HepG2 (cell line): Measurements from ENCODE around the gene SIX5.

Source experiments
- FOXK2 ChIP-seq: fragments of 450-650 bp; IDR thresholded peaks from 2 replicates; pipeline ENCODE4 v1.6.1; 2016
- MAZ ChIP-seq, 2 experiments: sonication (generic) in 1 of 2; formaldehyde crosslinking in 1 of 2; IDR thresholded peaks; 2 replicates each; pipeline versions ENCODE4 v1.5.0 to v1.6.1; 2012 to 2020; ENCODE audit warnings: low read depth in 2 of 2, mild to moderate bottlenecking in 2 of 2, borderline replicate concordance in 1 of 2, improper control_type of control experiment in 1 of 2, low read length in 1 of 2, missing genetic modification reagents in 1 of 2, moderate library complexity in 1 of 2
- MYC ChIP-seq: sonication (generic); formaldehyde crosslinking; IDR thresholded peaks from 2 replicates; pipeline ENCODE4 v1.9.0; 2021; ENCODE audit warnings: missing genetic modification reagents, borderline replicate concordance
- YY1 ChIP-seq: IDR thresholded peaks from 2 replicates; pipeline ENCODE4 v1.6.1; 2011; ENCODE audit warnings: low read length, low read depth, moderate library complexity, mild to moderate bottlenecking; ENCODE audit not compliant: insufficient read depth, insufficient replicate concordance
- ZBTB42 ChIP-seq: sonication (generic); formaldehyde crosslinking; IDR thresholded peaks from 2 replicates; pipeline ENCODE4 v1.5.0; 2020; ENCODE audit warnings: mild to moderate bottlenecking, missing genetic modification reagents
- ZNF143 ChIP-seq: sonication (generic); formaldehyde crosslinking; IDR thresholded peaks from 2 replicates; pipeline ENCODE4 v1.4.0; 2020; ENCODE audit warnings: missing genetic modification reagents
- ZNF354B ChIP-seq: sonication (generic); formaldehyde crosslinking; IDR thresholded peaks from 2 replicates; pipeline ENCODE4 v1.8.0; 2022; ENCODE audit warnings: mild to moderate bottlenecking, missing genetic modification reagents
- TF ChIP-seq, protein P1 (sequence below): sonication (generic); formaldehyde crosslinking; IDR thresholded peaks from 2 replicates; pipeline ENCODE4 v1.4.0; 2020; ENCODE audit warnings: missing genetic modification reagents

GRCh38 chr19:45772912-45773311 lies 3.9 kb upstream of the SIX5 start:
- TF ChIP-seq MAZ (IDR thresholded peaks at IDR 0.05; ENCODE audit: borderline replicate concordance, low read depth, low read length) (no peak), MAZ (CRISPR knock-in tag; IDR thresholded peaks at IDR 0.05; ENCODE audit: low read depth) (no peak), ZNF354B (CRISPR knock-in tag) (no peak), FOXK2 (no peak), ZNF143 (CRISPR knock-in tag) (no peak), MYC (no peak), ZBTB42 (CRISPR knock-in tag) (no peak), YY1 (no peak)
- TF ChIP-seq, protein P1, sequence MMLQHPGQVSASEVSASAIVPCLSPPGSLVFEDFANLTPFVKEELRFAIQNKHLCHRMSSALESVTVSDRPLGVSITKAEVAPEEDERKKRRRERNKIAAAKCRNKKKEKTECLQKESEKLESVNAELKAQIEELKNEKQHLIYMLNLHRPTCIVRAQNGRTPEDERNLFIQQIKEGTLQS (CRISPR knock-in tag): no peak
